ENCODE results near the gene POLR3A.

Gene POLR3A

GRCh38 chr10:77922055-77922454 is 107.3 kb downstream of the POLR3A start:
- no peak for DNase-seq (ENCODE audit: low read depth in 4 of 4, low spot score in 1 of 4)

GRCh38 chr10:77921395-77921794 is 107.9 kb downstream of the POLR3A start:
- DNase-seq (ENCODE audit: low read depth in 4 of 4, low spot score in 1 of 4), result no peak

GRCh38 chr10:77920495-77920894 is 108.8 kb downstream of the POLR3A start:
- no peak for DNase-seq (ENCODE audit: low read depth in 4 of 4, low spot score in 1 of 4)

- DNase-seq (ENCODE audit: low read depth in 4 of 4, low spot score in 1 of 4), result no peak
These were observed 109.6 kb downstream of the POLR3A start for GRCh38 chr10:77919713-77920108.

Measured in stimulated activated CD4-positive, alpha-beta T cell treated with anti-CD3 and anti-CD28 coated beads, Interleukin-1b, Interleukin-23, amount 100 ng/mL, for 24 hours (primary cell).